BJ (cell line): ENCODE measurements around the gene MAP2K5. TPM values are rescaled to one million over a fixed set of nuclear protein-coding genes. Genes with fewer than 3 reads are reported as not detected.

Experiments used
- CTCF ChIA-PET: fragments of 350-600 bp; formaldehyde crosslinking; extraction: SDS; loops from one replicate; lab custom pipeline; 2021; ENCODE audit warnings: antibody characterized with exemption, inconsistent platforms; lab: Yijun Ruan, JAX
- POLR2A ChIA-PET: fragments of 300-600 bp; sonication (Branson Sonifier 250); formaldehyde crosslinking; extraction: SDS; loops from one replicate; lab custom pipeline; 2021; ENCODE audit warnings: antibody characterized with exemption; lab: Charles Lee
- DNase-seq: peaks from one replicate; pipeline ENCODE4 v3.0.0-alpha.2; 2011; ENCODE audit warnings: low read depth
- H3K27me3 ChIP-seq: 2 replicates; pipeline ENCODE4 v1.6.0; 2011; ENCODE audit warnings: low read length; ENCODE audit not compliant: control insufficient read depth, insufficient read depth
- H3K36me3 ChIP-seq: 2 replicates; pipeline ENCODE4 v1.5.1; 2011; ENCODE audit warnings: low read length; ENCODE audit not compliant: control insufficient read depth, insufficient read depth
- H3K4me3 ChIP-seq: 2 replicates; pipeline ENCODE4 v1.5.1; 2011; ENCODE audit warnings: low read depth, mild to moderate bottlenecking, control low read depth, low read length
- CTCF ChIP-seq: IDR thresholded peaks from 2 replicates; pipeline ENCODE4 v1.5.1; 2011; ENCODE audit warnings: low read depth, mild to moderate bottlenecking, control low read depth, inconsistent platforms, low read length, moderate library complexity; ENCODE audit not compliant: insufficient read depth
- polyA plus RNA-seq: library from polyadenylated mRNA; depleted of rRNA; stranded (reverse); fragments of >200 nt; gene quantifications from 2 replicates; pipeline ENCODE4 v1.2.3, GENCODE V29; 2011

Gene MAP2K5
- polyA plus RNA-seq, 1 experiment: 5.6 TPM

DNA sequence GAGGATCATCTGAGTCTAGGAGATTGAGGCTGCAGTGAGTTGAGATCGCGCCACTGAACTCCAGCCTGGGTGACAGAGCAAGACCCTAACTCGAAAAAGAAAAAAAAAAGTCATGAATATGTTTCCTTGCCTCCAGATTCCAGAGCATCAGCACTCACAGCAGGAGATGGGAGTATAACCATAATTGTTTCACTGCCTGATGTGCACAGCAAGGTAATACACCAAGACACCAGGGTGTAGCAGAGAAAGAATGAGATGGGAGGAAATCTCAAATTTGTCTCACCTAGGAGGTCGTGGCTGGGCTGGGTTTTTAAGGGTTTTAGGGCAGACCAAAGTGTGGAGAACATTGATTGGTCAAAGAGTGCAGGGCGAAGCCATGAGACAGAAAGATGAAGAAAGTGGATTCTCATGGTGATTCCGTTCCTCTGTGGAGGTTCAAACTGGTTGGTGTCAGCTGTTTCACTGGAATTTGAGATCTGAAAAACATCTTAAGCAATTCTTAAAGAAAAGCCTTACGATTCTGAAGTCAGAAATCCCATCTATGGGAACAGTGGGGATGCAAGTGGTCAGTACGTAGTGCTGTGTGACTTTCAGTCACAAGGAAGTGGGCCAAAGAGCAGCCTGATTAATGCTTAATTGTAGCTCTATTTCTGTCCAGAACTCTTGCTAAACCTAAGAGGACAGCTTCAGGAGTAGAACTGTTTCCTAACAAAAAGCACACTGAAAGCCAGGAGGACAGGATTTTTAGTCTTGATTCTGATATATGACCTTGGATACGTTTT, 29.4 kb upstream of the MAP2K5 start:
- ChIA-PET POLR2A (no interaction called here), CTCF (interaction anchor here (0.8 kb wide), 1 partner anchor 11 kb away, joined by 3 read pairs; no protein-coding TSS in a partner anchor)
- no peak for DNase-seq
- Histone ChIP-seq H3K36me3 (no peaks in the 10 kb centered on the region; the same call in 1 of the 2 replicates), H3K27me3 (no peaks in the 10 kb centered on the region), H3K4me3 (no peak overlapping the region)
- TF ChIP-seq CTCF: no peak

- TF ChIP-seq CTCF: no peak
- ChIA-PET CTCF (interaction anchor here (0.6 to 0.8 kb wide), 2 partner anchors 15 to 253 kb away, joined by 3 read pairs; no protein-coding TSS in a partner anchor), POLR2A (no interaction called here)
- Histone ChIP-seq H3K27me3 (no peaks in the 10 kb centered on the region), H3K36me3 (no peaks in the 10 kb centered on the region; the same call in 1 of the 2 replicates), H3K4me3 (no peak overlapping the region)
- DNase-seq: no peak
Measured at GRCh38 chr15:67515090-67515489, 27.4 kb upstream of the MAP2K5 start.

DNA sequence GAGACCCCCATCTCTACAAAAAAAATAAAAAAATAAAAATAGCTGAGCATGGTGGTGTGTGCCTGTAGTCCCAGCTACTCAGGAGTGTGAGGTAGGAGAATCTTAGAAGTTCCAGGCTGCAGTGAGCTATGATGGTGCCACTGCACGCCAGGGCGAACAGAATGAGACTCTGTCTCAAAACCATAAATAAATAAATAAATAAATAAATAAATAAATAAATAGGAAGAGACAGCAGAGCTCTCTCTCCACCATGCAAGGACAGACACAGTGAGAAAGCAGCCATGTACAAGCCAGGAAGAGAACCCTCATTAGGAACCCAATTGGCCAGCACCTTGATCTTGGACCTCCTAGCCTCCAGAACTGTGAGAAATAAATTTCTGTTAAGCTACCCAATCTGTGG, 26.9 kb upstream of the MAP2K5 start:
- no peak for DNase-seq
- TF ChIP-seq CTCF: no peak
- CTCF ChIA-PET: interaction anchor here (0.6 to 0.8 kb wide), 3 partner anchors 14 to 957 kb away, joined by 3 read pairs; no protein-coding TSS in a partner anchor
- POLR2A ChIA-PET: no interaction called here
- Histone ChIP-seq H3K4me3 (no peak overlapping the region), H3K27me3 (no peaks in the 10 kb centered on the region), H3K36me3 (no peaks in the 10 kb centered on the region; the same call in 1 of the 2 replicates)

DNA sequence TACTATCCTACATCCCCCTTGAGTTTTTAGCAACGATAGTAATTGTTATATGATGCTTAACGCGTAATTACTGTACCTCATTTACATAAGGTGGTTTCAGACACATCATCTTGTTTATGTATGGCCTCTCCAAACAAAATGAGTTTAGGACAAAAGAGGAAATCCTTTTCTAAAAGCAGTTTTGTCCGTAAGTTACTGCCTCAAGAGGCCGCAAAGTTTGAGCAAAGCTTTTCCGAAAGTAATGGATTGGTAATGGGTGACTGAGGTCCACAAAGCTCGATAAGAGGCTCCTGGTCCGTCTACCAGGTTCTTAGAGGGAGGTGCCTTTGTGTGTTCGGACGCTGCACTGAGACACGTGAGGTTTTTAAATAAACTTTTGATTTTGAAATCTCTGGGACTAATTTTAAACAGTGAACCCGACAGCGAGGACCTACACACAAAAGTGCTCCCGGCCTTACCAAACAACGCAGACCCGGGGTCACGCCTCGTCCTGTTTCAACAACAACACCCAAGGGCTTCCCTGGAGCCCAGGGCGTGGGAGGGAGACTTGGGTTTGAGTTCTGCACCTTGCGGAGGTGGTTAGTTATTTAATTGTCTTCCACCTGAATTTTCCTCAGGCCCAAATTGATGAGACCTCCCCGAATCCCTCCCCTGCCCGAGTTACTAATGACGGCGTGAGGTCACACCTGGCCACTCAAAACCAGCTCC, 22.0 kb upstream of the MAP2K5 start:
- Histone ChIP-seq H3K27me3 (no peaks in the 10 kb centered on the region), H3K4me3 (peak overlapping the region; percentile 70), H3K36me3 (no peaks in the 10 kb centered on the region)
- TF ChIP-seq CTCF: no peak
- DNase-seq: no peak
- POLR2A ChIA-PET: interaction anchor here (0.5 kb wide), 1 partner anchor 9 kb away, joined by 25 read pairs; no protein-coding TSS in a partner anchor
- CTCF ChIA-PET: interaction anchor here (0.7 to 1.9 kb wide), 3 partner anchors 12 to 63 kb away, joined by 3 to 7 read pairs (median 3); no protein-coding TSS in a partner anchor
